Posterior cingulate gyrus (tissue), 11 donors: ENCODE measurements around the gene ARHGAP44.

ENCODE experiments used
- DNase-seq, 10 donors: peaks; one replicate each; pipeline versions ENCODE4 v3.0.0 to v3.0.0-alpha.2; 2020 to 2021; ENCODE audit warnings: mixed read lengths in 3 of 10
- intact Hi-C: fragments of 100-400 bp; cut with DNase I; formaldehyde crosslinking; loops from one replicate; pipeline ENCODE4 v1.15.1; 2023

The ARHGAP44 gene

DNA sequence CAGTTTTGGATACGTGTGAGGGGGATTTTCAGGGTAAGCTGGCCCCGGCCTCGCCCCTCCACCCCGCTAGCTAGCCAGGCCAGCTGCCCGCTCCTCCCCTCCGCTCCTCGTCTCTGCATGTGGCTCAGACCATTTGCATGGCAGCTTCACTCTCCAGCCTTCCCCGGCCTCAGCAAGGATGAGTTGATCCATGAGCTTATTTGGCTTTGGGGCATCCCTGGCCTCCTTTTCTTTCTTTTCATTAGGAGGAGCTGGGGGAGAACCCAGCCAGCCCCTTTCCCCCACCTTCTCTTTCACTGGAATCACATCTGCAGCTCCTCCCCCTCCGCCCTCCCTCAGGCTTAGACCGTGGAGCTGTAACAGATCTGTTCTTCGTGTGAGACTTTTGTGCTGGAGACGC is 197.8 kb downstream of the ARHGAP44 start:
- peak in 1 of 10 donors; percentile 79 for DNase-seq
- intact Hi-C loops = no loop called here

- intact Hi-C loops = no loop called here
- DNase-seq = peak in 1 of 10 donors; percentile 39
Measured at GRCh38 chr17:12990041-12990808, 200.9 kb downstream of the ARHGAP44 start.

- DNase-seq = peak in 1 of 10 donors; percentile 65
- intact Hi-C loops = no loop called here
Measured at GRCh38 chr17:12990926-12991325, 201.6 kb downstream of the ARHGAP44 start.

- intact Hi-C loops = no loop called here
- no peak for DNase-seq
Measured at GRCh38 chr17:12992676-12993075, 203.4 kb downstream of the ARHGAP44 start.

- DNase-seq = no peak
- intact Hi-C loops = no loop called here
Measured at GRCh38 chr17:12993631-12994030, 204.3 kb downstream of the ARHGAP44 start.

DNA sequence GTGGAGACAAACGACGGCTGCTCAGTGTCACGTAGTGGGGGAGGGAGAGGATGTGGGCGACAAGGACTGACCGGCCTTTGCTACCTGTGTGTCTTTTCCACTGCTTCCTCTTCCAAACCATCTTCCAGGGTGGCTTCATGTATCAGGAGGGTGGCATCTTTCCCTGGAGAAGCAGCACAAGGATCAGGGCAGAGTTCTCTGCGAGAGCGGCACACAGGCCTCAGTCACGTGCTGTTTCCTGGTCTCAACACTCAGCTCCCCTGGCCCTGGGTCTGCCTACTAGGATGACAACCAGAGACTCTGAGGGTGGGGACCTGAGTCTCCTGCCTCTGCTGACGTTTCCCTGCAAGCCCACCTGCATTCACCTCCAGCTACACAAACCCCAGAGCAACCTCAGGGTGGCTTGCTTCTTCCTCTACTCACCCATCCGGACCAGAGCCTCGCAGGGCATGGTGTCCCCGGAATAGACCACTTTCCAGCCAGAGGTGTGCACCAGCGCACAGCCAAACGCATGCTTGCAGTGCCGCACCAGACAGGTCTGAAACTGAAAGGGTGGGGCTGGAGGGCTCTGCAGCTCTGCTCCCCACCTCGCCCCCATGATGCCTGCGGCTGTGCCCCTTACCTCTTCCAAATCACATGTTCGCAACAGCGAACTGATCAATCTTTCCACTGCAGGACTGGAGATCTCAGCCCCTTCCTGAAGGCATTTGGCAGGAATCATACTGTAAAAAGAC is 205.2 kb downstream of the ARHGAP44 start:
- no peak for DNase-seq
- intact Hi-C loops = no loop called here

DNA sequence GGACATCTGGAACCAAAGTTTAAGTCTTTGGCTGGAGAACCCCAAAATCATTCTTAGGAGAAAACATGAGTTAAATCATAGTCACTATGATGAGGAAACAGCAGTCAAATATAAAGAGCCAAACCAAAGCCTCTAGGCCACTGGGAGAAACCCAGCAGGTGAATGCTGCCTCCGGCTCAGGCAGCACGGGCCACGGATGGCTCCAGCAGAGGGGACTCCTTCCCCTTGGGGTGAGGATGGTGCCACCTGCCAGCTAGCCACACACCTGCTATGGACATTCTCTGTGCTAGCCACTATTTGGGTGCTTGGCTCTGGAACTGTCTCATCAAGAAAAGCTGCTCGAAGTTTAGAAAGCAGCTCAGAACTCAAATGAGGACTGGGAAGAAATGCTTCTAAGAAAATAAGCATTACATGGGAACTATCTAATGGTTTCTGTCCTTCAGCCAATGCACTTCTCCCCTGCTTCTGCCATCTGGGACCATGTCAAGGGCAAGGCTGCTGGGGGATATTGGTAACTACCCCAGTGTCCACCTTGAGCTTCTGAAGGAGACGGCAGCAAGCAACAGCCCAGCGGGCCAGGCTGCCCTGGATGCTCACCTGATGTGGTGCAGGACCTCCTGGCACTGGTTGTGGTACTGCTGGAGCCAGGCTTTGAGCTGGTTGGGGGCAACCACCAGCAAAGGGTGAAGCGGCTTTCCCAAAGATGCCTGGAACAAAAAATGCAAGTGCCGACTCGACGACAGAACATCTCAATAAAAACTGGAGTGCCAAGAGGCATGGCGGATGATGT is 206.0 kb downstream of the ARHGAP44 start:
- intact Hi-C loops = no loop called here
- DNase-seq = no peak

- intact Hi-C loops = no loop called here
- no peak for DNase-seq
Measured at GRCh38 chr17:12995896-12996295, 206.6 kb downstream of the ARHGAP44 start.

- intact Hi-C loops = no loop called here
- no peak for DNase-seq
Measured at GRCh38 chr17:12996357-12996756, 207.1 kb downstream of the ARHGAP44 start.

DNA sequence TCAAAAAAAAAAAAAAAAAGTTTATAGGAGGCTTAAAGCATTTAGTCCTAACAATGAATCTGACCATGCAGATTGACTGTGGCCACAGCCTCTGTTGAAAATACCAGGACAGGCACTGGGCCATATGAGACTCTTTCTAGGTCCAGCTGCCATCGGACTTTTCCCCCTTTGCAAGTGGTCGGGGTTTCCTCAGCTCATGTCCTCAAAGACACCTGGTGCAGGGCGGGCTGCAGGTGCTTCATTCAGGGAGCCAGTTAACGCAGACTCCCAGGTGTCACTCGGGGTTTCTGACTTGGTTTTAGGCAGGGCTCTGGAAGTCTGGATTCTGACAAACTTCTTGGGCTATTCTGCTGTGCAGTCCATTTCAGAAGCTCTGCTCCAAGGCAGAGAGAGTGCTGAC is 207.6 kb downstream of the ARHGAP44 start:
- intact Hi-C loops = no loop called here
- DNase-seq = no peak

DNA sequence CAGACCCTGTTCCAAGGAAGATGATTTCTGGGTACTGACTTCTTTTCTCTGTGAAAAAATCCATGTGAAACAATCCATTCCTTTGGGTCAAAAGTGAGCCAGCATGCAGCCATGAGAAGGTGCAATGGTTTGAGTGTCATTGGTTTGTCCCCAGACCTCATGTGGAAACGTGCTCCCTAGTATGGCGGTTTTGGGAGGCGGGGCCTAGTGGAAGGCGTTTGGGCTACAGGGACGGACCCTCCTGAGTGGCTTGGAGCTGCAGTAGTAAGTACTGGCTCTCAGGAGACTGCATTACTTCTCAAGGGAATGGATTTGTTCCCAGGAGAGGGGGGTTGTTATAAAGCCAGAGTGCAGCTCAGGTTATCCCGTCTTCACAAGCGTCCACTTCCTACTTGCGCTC is 209.2 kb downstream of the ARHGAP44 start:
- peak in 1 of 10 donors; percentile 32 for DNase-seq

DNA sequence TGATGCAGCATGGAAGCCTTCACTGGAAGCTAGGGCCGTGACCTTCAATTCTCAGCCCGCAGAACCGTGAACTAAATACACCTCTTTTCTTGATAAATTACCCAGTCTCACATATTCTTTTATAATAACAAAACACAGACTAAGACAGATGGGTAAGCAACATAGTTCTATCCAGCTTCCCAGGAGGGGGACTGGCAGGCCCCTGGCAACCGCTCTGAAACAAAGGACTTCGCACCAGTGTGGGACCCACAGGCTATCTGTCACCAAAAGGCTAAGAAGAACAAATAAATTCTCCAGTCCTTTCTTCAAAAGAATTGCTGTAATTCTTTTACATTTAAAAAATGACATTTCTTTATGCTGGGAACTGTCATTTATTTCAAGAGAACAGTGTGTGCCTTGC is 209.6 kb downstream of the ARHGAP44 start:
- intact Hi-C loops = no loop called here
- no peak for DNase-seq

More for the DNA sequence above, 209.2 kb downstream of the ARHGAP44 start:
- intact Hi-C loops = no loop called here

- intact Hi-C loops = loop anchor here (5.0 kb wide), 1 partner anchor 73 kb away; no protein-coding TSS in a partner anchor
- DNase-seq = peak in 2 of 10 donors; percentile 55 to 69
Measured at GRCh38 chr17:13000561-13000960, 211.3 kb downstream of the ARHGAP44 start.

DNA sequence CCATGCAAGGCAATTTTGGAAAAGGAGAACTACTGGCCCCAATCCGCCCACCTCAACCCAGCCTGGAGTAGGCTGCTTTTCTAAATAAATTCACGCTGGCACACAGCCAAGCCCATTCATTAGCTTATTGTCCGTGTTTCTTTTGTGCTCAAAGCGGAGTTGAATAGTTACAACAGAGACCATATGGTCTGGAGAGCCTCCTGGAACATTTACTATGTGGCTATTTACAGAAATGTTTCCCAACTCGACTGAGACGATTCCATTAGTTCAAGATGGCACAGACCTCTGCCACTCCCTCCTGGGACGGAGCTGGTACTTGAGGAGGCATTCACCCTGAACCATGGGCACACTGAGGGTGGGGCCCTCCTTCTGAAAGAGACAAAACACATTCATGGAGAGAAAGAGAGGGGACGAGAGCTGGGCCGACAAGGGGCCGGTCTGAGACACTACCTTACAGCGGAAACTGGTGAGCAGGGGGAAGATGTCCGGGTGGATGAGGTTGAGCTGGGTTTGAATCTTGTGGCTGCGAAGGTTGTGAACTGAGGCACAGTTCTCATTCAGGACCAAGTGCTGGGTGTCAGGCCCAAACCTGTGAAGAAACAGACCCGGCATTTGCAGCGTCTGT is 212.8 kb downstream of the ARHGAP44 start:
- intact Hi-C loops = loop anchor here (2.0 to 5.0 kb wide), 3 partner anchors 75 to 821 kb away; no protein-coding TSS in a partner anchor
- DNase-seq = peak in 3 of 10 donors; percentile 23 to 71 (median 70)

GRCh38 chr17:13002761-13003453 is 213.6 kb downstream of the ARHGAP44 start:
- peak; percentile 65 to 97 (median 88) for DNase-seq
- intact Hi-C loops = loop anchor here (2.0 to 5.0 kb wide), 3 partner anchors 76 to 822 kb away; no protein-coding TSS in a partner anchor

DNA sequence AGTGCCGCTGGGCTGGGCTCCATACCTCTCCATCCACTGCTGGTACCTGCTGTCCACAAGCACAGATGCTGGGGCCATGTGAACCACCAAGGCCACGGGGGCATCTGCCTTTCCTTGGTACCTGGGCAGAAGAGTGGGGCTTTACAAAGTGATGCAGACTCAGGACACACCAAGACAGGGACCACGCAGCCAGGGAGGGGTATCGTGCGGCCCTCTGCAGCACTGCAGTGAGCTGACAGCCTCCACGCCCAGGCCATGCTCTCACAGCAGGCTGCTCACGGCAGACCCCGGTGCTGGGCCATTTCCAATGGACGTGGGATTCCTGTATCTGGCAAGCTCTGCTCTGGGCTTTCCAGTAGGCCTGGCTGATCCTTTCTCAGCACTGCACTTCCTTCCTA is 214.2 kb downstream of the ARHGAP44 start:
- peak in 2 of 10 donors; percentile 53 to 85 for DNase-seq
- intact Hi-C loops = loop anchor here (2.0 to 5.0 kb wide), 3 partner anchors 76 to 823 kb away; no protein-coding TSS in a partner anchor

DNA sequence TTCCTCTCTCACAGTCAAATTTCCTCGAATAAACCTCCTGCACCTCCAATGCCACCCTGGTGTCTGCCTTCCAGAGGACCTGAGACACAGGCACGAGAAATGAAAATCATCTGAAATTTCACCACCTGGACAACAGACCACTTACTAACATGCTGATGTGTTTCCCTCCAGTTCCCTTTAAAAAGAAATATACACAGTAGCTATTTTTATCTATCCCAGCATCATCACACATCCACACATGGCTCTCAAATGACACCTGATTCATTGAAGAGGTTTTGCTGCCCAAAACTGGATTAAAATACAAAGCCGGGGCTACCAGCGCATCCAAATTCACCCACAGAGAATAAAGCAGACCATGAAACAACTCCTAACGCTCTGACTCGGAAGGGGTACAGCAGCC is 214.6 kb downstream of the ARHGAP44 start:
- DNase-seq = no peak
- intact Hi-C loops = loop anchor here (2.0 to 5.0 kb wide), 3 partner anchors 77 to 823 kb away; no protein-coding TSS in a partner anchor

DNA sequence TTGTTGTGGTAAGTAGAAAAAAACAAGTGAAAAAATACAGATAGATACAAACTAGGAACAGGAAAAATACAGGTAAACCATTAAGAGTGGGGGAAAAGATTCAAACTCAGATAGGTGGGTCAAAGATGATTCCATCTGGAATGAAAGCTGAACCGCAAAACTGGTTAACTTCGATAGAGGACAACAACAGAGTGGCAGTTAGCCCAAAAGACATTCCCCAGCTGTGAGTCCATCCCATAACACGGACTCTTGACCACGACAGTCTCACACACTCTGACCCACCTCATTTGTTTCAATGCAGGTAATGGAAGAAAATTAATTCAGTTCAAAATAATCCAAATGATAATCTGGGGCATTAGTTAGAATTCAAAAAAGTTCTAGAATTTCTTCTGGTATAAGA is 215.0 kb downstream of the ARHGAP44 start:
- DNase-seq = peak in 2 of 10 donors; percentile 12 to 15
- intact Hi-C loops = loop anchor here (5.0 kb wide), 1 partner anchor 77 kb away; no protein-coding TSS in a partner anchor

DNA sequence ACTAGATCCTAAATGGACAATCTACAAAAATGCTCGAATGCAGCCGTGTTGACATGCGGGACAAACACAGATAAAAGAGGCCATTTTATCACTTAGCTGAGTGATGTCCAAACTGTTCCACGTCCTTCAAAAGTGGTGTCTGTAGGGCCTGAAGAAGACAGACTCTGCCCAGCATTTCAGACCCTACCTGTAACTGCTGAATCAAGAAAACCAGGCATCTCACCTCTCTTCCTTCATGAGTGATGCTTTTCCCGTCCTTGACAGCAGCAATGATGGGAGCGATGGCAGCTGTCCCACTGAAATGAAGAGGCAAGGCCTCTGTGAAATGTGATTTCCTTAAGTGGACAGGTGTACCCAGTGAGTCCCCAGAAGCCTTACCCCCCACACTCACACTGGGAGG is 216.2 kb downstream of the ARHGAP44 start:
- intact Hi-C loops = no loop called here
- peak in 1 of 10 donors; percentile 8 for DNase-seq
